K562 (cell line): ENCODE results near the gene FDPS. TPM values are rescaled to one million over a fixed set of nuclear protein-coding genes. Genes with fewer than 3 reads are reported as not detected.
A peak's percentile ranks its signal among the peaks of the same experiment; 100 is the strongest.

Source experiments
- ATAC-seq: fragments of 200-7000 bp; cut with Tn5 transposase; 3 replicates; pipeline ENCODE4 v1.9.1; 2020; ENCODE audit warnings: moderate library complexity
- BruUV-seq: library from RNA; stranded (reverse); fragments of 400-500 nt; replicated peaks from 2 replicates; lab custom pipeline; 2021; lab: Mats Ljungman, UMichigan
- CTCF ChIA-PET: fragments of 300-600 bp; formaldehyde crosslinking; extraction: SDS; loops from one replicate; lab custom pipeline; 2021; ENCODE audit warnings: low intra/inter-chr PET ratio; lab: Yijun Ruan, JAX
- POLR2A ChIA-PET: fragments of 300-600, 350-650 bp; sonication (Branson Sonifier 250); formaldehyde crosslinking; extraction: SDS; loops from one replicate; lab custom pipeline; 2021; ENCODE audit warnings: antibody characterized with exemption, inconsistent platforms; lab: Yijun Ruan, JAX
- DNase-seq, 4 experiments: peaks; one replicate each; pipeline versions ENCODE4 v3.0.0 to v3.0.0-alpha.2; 2011 to 2018; ENCODE audit warnings: low spot score in 3 of 4, mixed read lengths in 3 of 4; ENCODE audit errors: extremely low read depth in 1 of 4
- FAIRE-seq: peaks from 2 replicates; lab custom pipeline; 2011; peaks lifted over from hg19 to GRCh38; lab: Jason Lieb, UNC
- H2AFZ ChIP-seq: 2 replicates; pipeline ENCODE4 v1.6.0; 2011; ENCODE audit warnings: low read depth, low read length, control low read depth, inconsistent platforms
- H3K27ac ChIP-seq: fragments of 200-600 bp; 3 replicates; pipeline ENCODE4 v1.8.0; 2011; ENCODE audit warnings: low read depth, mild to moderate bottlenecking, control low read depth, inconsistent platforms, low read length, moderate library complexity, mixed read lengths; ENCODE audit errors: extremely low read depth
- H3K27me3 ChIP-seq, 2 experiments: fragments of 300-600 bp in 1 of 2; 2 replicates in 1 of 2; 3 replicates in 1 of 2; pipeline versions ENCODE4 v1.6.0 to v1.8.0; 2011; ENCODE audit warnings: inconsistent platforms in 2 of 2, low read length in 2 of 2, mild to moderate bottlenecking in 1 of 2, mixed read lengths in 1 of 2, moderate library complexity in 1 of 2; ENCODE audit not compliant: control insufficient read depth in 2 of 2, insufficient read depth in 2 of 2
- H3K36me3 ChIP-seq: fragments of 300-600 bp; 3 replicates; pipeline ENCODE4 v1.8.0; 2011; ENCODE audit warnings: mild to moderate bottlenecking, low read length, inconsistent platforms; ENCODE audit not compliant: control insufficient read depth, insufficient read depth
- H3K4me1 ChIP-seq, 2 experiments: fragments of 200-600 bp in 1 of 2; replicated peaks in 1 of 2; 2 replicates in 1 of 2; 3 replicates in 1 of 2; pipeline versions ENCODE4 v1.5.1 to v1.8.0; 2011; ENCODE audit warnings: inconsistent platforms in 2 of 2, low read length in 2 of 2, mild to moderate bottlenecking in 1 of 2, mixed read lengths in 1 of 2, moderate library complexity in 1 of 2; ENCODE audit not compliant: control insufficient read depth in 2 of 2, insufficient read depth in 2 of 2
- H3K4me2 ChIP-seq: 2 replicates; pipeline ENCODE4 v1.6.1; 2011; ENCODE audit warnings: low read length, control low read depth, inconsistent platforms, mixed read lengths; ENCODE audit not compliant: insufficient read depth
- H3K4me3 ChIP-seq: fragments of 200-600 bp; sonication (generic), shearing (Covaris generic); 2 replicates; pipeline ENCODE4 v1.5.1; 2016; ENCODE audit warnings: control low read depth, inconsistent platforms
- H3K79me2 ChIP-seq: fragments of 200-600 bp; 3 replicates; pipeline ENCODE4 v1.8.0; 2011; ENCODE audit warnings: low read length, inconsistent platforms; ENCODE audit not compliant: control insufficient read depth, insufficient read depth
- H3K9ac ChIP-seq, 2 experiments: 2 replicates each; pipeline versions ENCODE4 v1.6.0 to v1.6.1; 2011; ENCODE audit warnings: low read depth in 2 of 2, low read length in 2 of 2, control low read depth in 1 of 2, inconsistent platforms in 1 of 2, mild to moderate bottlenecking in 1 of 2, mixed read lengths in 1 of 2; ENCODE audit not compliant: insufficient read depth in 1 of 2
- H3K9me1 ChIP-seq: one replicate; pipeline ENCODE4 v1.6.0; 2011; ENCODE audit warnings: inconsistent platforms, mild to moderate bottlenecking, low read length, moderate library complexity; ENCODE audit not compliant: control insufficient read depth, insufficient read depth
- H3K9me3 ChIP-seq: replicated peaks from 2 replicates; pipeline ENCODE4 v1.5.1; 2011; ENCODE audit warnings: low read depth, low read length, inconsistent platforms; ENCODE audit not compliant: control insufficient read depth, insufficient read depth
- H4K20me1 ChIP-seq: replicated peaks from 2 replicates; pipeline ENCODE4 v1.6.1; 2011; ENCODE audit warnings: low read length, inconsistent platforms, mixed read lengths; ENCODE audit not compliant: control insufficient read depth, insufficient read depth
- BCL6 ChIP-seq: fragments of 250-450 bp; sonication (Bioruptor Pico); IDR thresholded peaks from 2 replicates; pipeline ENCODE4 v1.4.0; 2020
- CHD2 ChIP-seq: IDR thresholded peaks from 2 replicates; pipeline ENCODE4 v1.6.1; 2011; ENCODE audit warnings: low read depth, low read length
- DIDO1 ChIP-seq: fragments of 450-650 bp; IDR thresholded peaks from 2 replicates; pipeline ENCODE4 v1.6.1; 2016; ENCODE audit warnings: low read depth, missing biosample characterization, missing genetic modification characterization
- HMG20B ChIP-seq: fragments of 250-450 bp; sonication (Bioruptor Pico); IDR thresholded peaks from 2 replicates; pipeline ENCODE4 v1.5.0; 2021; ENCODE audit warnings: mild to moderate bottlenecking
- HNRNPLL ChIP-seq: fragments of 200-400 bp; formaldehyde crosslinking; IDR thresholded peaks from 2 replicates; pipeline ENCODE4 v1.6.1; 2017; ENCODE audit warnings: low read length, low read depth, mild to moderate bottlenecking; ENCODE audit not compliant: poor library complexity, severe bottlenecking
- IFI16 ChIP-seq: fragments of 250-450 bp; sonication (Bioruptor Pico); IDR thresholded peaks from 2 replicates; pipeline ENCODE4 v2.1.2; 2022; ENCODE audit warnings: mild to moderate bottlenecking, inconsistent platforms
- KLF16 ChIP-seq: IDR thresholded peaks from 2 replicates; pipeline ENCODE4 v1.6.1; 2016; ENCODE audit warnings: antibody characterized with exemption
- MEIS2 ChIP-seq: fragments of 450-650 bp; IDR thresholded peaks from 2 replicates; pipeline ENCODE4 v1.6.1; 2014; ENCODE audit warnings: mild to moderate bottlenecking; ENCODE audit not compliant: partially characterized antibody
- SMARCA4 ChIP-seq: fragments of 450-650 bp; IDR thresholded peaks from 2 replicates; pipeline ENCODE4 v1.6.1; 2016
- ZNF217 ChIP-seq: sonication (generic); formaldehyde crosslinking; IDR thresholded peaks from 2 replicates; pipeline ENCODE4 v1.8.0; 2022; ENCODE audit warnings: mild to moderate bottlenecking, missing genetic modification reagents
- ZNF280B ChIP-seq: fragments of 250-450 bp; sonication (Bioruptor Pico); IDR thresholded peaks from 2 replicates; pipeline ENCODE4 v1.5.1; 2021; ENCODE audit warnings: mild to moderate bottlenecking
- WGBS: fragments of 100-300 bp; shearing (Covaris generic); methylation state at CpG from one replicate; pipeline ENCODE4 v1.1.6; 2016; ENCODE audit warnings: low coverage, mixed read lengths; ENCODE audit not compliant: insufficient coverage; ENCODE audit errors: missing lambda C conversion rate; 5-methylcytosine and 5-hydroxymethylcytosine counted together
- in situ Hi-C: fragments of 300-500 bp; cut with MboI; formaldehyde crosslinking; loops from 4 replicates; pipeline ENCODE4 v1.15.0; 2018; ENCODE audit warnings: inconsistent platforms, mixed read lengths
- intact Hi-C: fragments of 100-400 bp; cut with micrococcal nuclease; formaldehyde crosslinking; loops from 2 replicates; pipeline ENCODE4 v1.14.2; 2022
- polyA plus RNA-seq, 8 experiments: library from polyadenylated mRNA; depleted of rRNA in 4 of 8; stranded (reverse) in 5 of 8; unstranded in 3 of 8; fragments of >200 nt; fragmentation: Nextera tagmentation in 2 of 8; fragmentation: Illumina TruSeq in 1 of 8; extraction: Ambion mirVana in 2 of 8; extraction: Trizol in 1 of 8; gene quantifications; 2 replicates each; pipeline versions ENCODE4 v1.2.1 to v1.2.3, GENCODE V29; 2011 to 2014; ENCODE audit warnings: inconsistent platforms in 1 of 8, missing spikeins in 1 of 8
- total RNA-seq, 7 experiments: library from RNA; depleted of rRNA in 6 of 7; stranded (reverse); fragments of >200 nt in 6 of 7; fragmentation: Illumina TruSeq in 2 of 7; extraction: Trizol in 2 of 7; gene quantifications; 2 replicates each; pipeline versions ENCODE4 v1.2.1 to v1.2.3, GENCODE V29; 2011 to 2021; ENCODE audit warnings: low replicate concordance in 1 of 7

Gene FDPS
- total and polyA plus RNA-seq, 9 of the 15 experiments (the other 6 are each of a cell fraction or from before 2014, with no cell fraction given) = 247 to 884 (median 360) TPM

DNA sequence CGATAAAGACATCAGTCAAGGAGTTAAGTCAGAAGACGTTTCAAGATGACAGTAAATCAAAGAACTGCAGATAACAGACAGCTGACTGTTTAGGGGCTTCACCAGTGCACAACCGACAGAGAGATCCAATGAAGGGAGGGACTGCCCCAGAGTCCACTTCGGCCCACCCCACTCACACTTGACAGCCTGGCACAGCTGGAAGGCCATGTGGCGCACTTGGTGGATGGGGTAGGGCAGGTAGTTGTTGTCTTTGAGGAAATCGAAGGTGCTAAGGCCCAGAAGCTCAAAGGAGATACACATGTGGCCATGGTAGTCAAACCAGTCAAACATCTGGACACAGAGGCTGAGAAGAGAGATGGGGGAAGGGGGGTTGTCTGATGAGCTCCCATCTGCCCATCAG is 42.1 kb upstream of the FDPS start:
- Histone ChIP-seq H3K79me2 (peaks cover 29% of the 10 kb centered on the region), H3K4me3 (no peak overlapping the region), H3K9me3 (no peaks in the 10 kb centered on the region), H3K9me1 (peaks cover 3% of the 10 kb centered on the region), H3K27me3 (no peaks in the 10 kb centered on the region), H2AFZ (no peak overlapping the region), H3K4me2 (no peak overlapping the region), H3K27ac (no peak overlapping the region), H4K20me1 (no peaks in the 10 kb centered on the region), H3K36me3 (peaks cover 89% of the 10 kb centered on the region), H3K4me1 (peaks cover 5 to 10% of the 10 kb centered on the region in 2 experiments; a peak in 4 of 5 replicates), H3K9ac (peak overlapping the region in 1 of 2 experiments; percentile 18; a peak in 1 of 4 replicates)
- CTCF ChIA-PET = no interaction called here
- ATAC-seq = no peak
- POLR2A ChIA-PET = interaction anchor here (0.6 to 2.6 kb wide), 5 partner anchors 10 to 274 kb away, joined by 3 to 9 read pairs (median 4); partner anchors contain the start of genes ENTREP3 and HCN3
- 59% methylated on average over 6 of the region's 6 CpGs for WGBS
- BruUV-seq = no TSS peak
- no peak for FAIRE-seq
- intact Hi-C loops = no loop called here
- TF ChIP-seq MEIS2 (peak; percentile 23), HNRNPLL (no peak)
- DNase-seq = no peak
- in situ Hi-C loops = no loop called here

DNA sequence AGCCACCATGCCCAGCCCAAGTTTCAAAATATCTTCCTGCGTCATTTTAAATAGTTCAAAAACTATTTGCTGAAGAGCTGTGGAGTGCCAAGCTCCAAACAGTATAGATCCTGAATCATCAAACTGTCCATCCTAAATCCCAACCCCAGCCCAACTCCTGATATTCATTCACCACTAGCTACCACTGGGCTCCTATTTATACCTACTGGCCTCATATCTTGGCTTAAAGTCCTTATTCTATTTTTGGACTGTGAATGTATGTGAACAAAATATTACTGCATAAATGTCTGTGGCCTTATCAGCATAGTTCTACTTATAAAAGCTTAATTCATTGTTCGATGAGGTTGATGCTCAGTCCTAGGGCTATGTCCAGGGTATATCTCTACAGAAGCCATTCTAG is 41.3 kb upstream of the FDPS start:
- H3K79me2 ChIP-seq = peaks cover 32% of the 10 kb centered on the region
- TF ChIP-seq ZNF280B (CRISPR knock-in tag) (no peak), SMARCA4 (no peak), CHD2 (no peak), ZNF217 (no peak), DIDO1 (no peak), KLF16 (no peak), HMG20B (CRISPR knock-in tag) (no peak), BCL6 (CRISPR knock-in tag) (no peak), IFI16 (CRISPR knock-in tag) (no peak)
- H3K36me3 ChIP-seq = peaks cover 96% of the 10 kb centered on the region
- no peak overlapping the region for H3K27ac ChIP-seq
- no peak overlapping the region for H3K9ac ChIP-seq
- DNase-seq = no peak
- POLR2A ChIA-PET = interaction anchor here (0.6 to 1.7 kb wide), 2 partner anchors 9 to 273 kb away, joined by 3 to 9 read pairs; partner anchors contain the start of gene HCN3
- ATAC-seq = no peak
- H3K9me3 ChIP-seq = no peaks in the 10 kb centered on the region
- H3K4me1 ChIP-seq = peaks cover 6 to 7% of the 10 kb centered on the region in 2 experiments; a peak in 4 of 5 replicates
- in situ Hi-C loops (no loop called here), intact Hi-C loops (no loop called here)
- CTCF ChIA-PET = no interaction called here
- H3K9me1 ChIP-seq = peaks cover 3% of the 10 kb centered on the region
- no peaks in the 10 kb centered on the region for H3K27me3 ChIP-seq
- H4K20me1 ChIP-seq = no peaks in the 10 kb centered on the region; the same call in 1 of the 2 replicates
- H2AFZ ChIP-seq = no peak overlapping the region
- WGBS = 100% methylated on average over 2 of the region's 2 CpGs
- no peak for FAIRE-seq
- H3K4me3 ChIP-seq = no peak overlapping the region
- BruUV-seq = no TSS peak
- H3K4me2 ChIP-seq = no peak overlapping the region
